Neural cell (in vitro differentiated cells): ENCODE results near the gene GPALPP1. TPM values are rescaled to one million over a fixed set of nuclear protein-coding genes. Genes with fewer than 3 reads are reported as not detected.

Experiments used
- H2AFZ ChIP-seq: fragments of 200-600, 300-800 bp; sonication (generic), shearing (Covaris generic); 2 replicates; pipeline ENCODE4 v1.6.0; 2014; ENCODE audit warnings: low read depth, mild to moderate bottlenecking, antibody characterized with exemption, low read length, moderate library complexity
- H3F3A ChIP-seq: fragments of 200-600 bp; shearing (Covaris generic); 2 replicates; pipeline ENCODE4 v1.6.1; 2016; ENCODE audit warnings: mild to moderate bottlenecking, moderate library complexity, mixed read lengths, antibody characterized with exemption, low read length; ENCODE audit not compliant: insufficient read depth, poor library complexity, severe bottlenecking
- H3K27ac ChIP-seq: fragments of 200-600, 300-800 bp; sonication (generic), shearing (Covaris generic); 2 replicates; pipeline ENCODE4 v1.5.1; 2014; ENCODE audit warnings: mild to moderate bottlenecking, low read length, moderate library complexity
- H3K27me3 ChIP-seq: fragments of 300-800, 200-600 bp; sonication (generic), shearing (Covaris generic); 2 replicates; pipeline ENCODE4 v1.6.0; 2014; ENCODE audit warnings: mild to moderate bottlenecking, low read depth, low read length, moderate library complexity; ENCODE audit not compliant: insufficient read depth
- H3K36me3 ChIP-seq: fragments of 300-800, 200-600 bp; sonication (generic), shearing (Covaris generic); 2 replicates; pipeline ENCODE4 v1.5.1; 2014; ENCODE audit warnings: mild to moderate bottlenecking, antibody characterized with exemption, low read length, moderate library complexity; ENCODE audit not compliant: insufficient read depth
- H3K4me2 ChIP-seq: fragments of 300-800, 200-600 bp; sonication (generic), shearing (Covaris generic); 2 replicates; pipeline ENCODE4 v1.6.0; 2014; ENCODE audit warnings: mild to moderate bottlenecking, low read length
- H3K4me3 ChIP-seq: fragments of 300-800, 200-600 bp; sonication (generic), shearing (Covaris generic); 2 replicates; pipeline ENCODE4 v1.5.1; 2014; ENCODE audit warnings: mild to moderate bottlenecking, low read length, moderate library complexity
- H3K79me2 ChIP-seq: fragments of 200-600 bp; shearing (Covaris generic); replicated peaks from 2 replicates; pipeline ENCODE4 v1.6.0; 2014; ENCODE audit warnings: mild to moderate bottlenecking, low read length, moderate library complexity; ENCODE audit not compliant: insufficient read depth
- H3K9ac ChIP-seq: fragments of 300-800, 200-600 bp; sonication (generic), shearing (Covaris generic); 2 replicates; pipeline ENCODE4 v1.6.1; 2016; ENCODE audit warnings: mild to moderate bottlenecking, low read length, mixed read lengths
- H3K9me2 ChIP-seq: fragments of 200-600 bp; shearing (Covaris generic); 2 replicates; pipeline ENCODE4 v1.6.1; 2016; ENCODE audit warnings: mild to moderate bottlenecking, low read length, mixed read lengths; ENCODE audit not compliant: insufficient read depth
- H3K9me3 ChIP-seq: fragments of 200-600, 300-800 bp; sonication (generic), shearing (Covaris generic); 2 replicates; pipeline ENCODE4 v1.6.1; 2016; ENCODE audit warnings: mild to moderate bottlenecking, mixed run types, low read length, moderate library complexity, mixed read lengths
- H4K20me1 ChIP-seq: fragments of 200-600 bp; shearing (Covaris generic); 2 replicates; pipeline ENCODE4 v1.6.1; 2016; ENCODE audit warnings: mild to moderate bottlenecking, mixed run types; ENCODE audit not compliant: insufficient read depth
- CTCF ChIP-seq: fragments of 450-650 bp; IDR thresholded peaks from 2 replicates; pipeline ENCODE4 v1.5.1; 2014; ENCODE audit warnings: antibody characterized with exemption, mild to moderate bottlenecking, moderate library complexity; ENCODE audit not compliant: poor library complexity, severe bottlenecking
- EP300 ChIP-seq: fragments of 450-650 bp; conservative IDR thresholded peaks from 2 replicates; pipeline ENCODE4 v1.6.1; 2014; ENCODE audit warnings: antibody characterized with exemption, mild to moderate bottlenecking, moderate library complexity; ENCODE audit not compliant: poor library complexity, severe bottlenecking
- EZH2 ChIP-seq: fragments of 200-600, 300-800 bp; shearing (Covaris generic), sonication (generic); IDR thresholded peaks from 2 replicates; pipeline ENCODE4 v1.6.1; 2014; ENCODE audit warnings: antibody characterized with exemption, low read length, borderline replicate concordance, mild to moderate bottlenecking; ENCODE audit not compliant: insufficient read depth, poor library complexity, severe bottlenecking
- MXI1 ChIP-seq: fragments of 450-650 bp; conservative IDR thresholded peaks from 2 replicates; pipeline ENCODE4 v1.6.1; 2014; ENCODE audit warnings: antibody characterized with exemption, mild to moderate bottlenecking; ENCODE audit not compliant: poor library complexity, severe bottlenecking
- POLR2AphosphoS5 ChIP-seq: IDR thresholded peaks from 2 replicates; pipeline ENCODE4 v1.6.1; 2012
- RAD21 ChIP-seq: fragments of 450-650 bp; conservative IDR thresholded peaks from 2 replicates; pipeline ENCODE4 v1.6.1; 2014; ENCODE audit warnings: antibody characterized with exemption, mild to moderate bottlenecking, moderate library complexity
- REST ChIP-seq: IDR thresholded peaks from 2 replicates; pipeline ENCODE4 v1.6.1; 2012; ENCODE audit warnings: borderline replicate concordance
- SMC3 ChIP-seq: fragments of 450-650 bp; conservative IDR thresholded peaks from 2 replicates; pipeline ENCODE4 v1.6.1; 2014; ENCODE audit warnings: antibody characterized with exemption, mild to moderate bottlenecking, moderate library complexity; ENCODE audit not compliant: poor library complexity
- TAF1 ChIP-seq: IDR thresholded peaks from 2 replicates; pipeline ENCODE4 v1.6.1; 2012; ENCODE audit warnings: low read depth
- polyA plus RNA-seq: library from polyadenylated mRNA; depleted of rRNA; stranded (reverse); fragments of >200 nt; gene quantifications from 2 replicates; pipeline ENCODE4 v1.2.3, GENCODE V29; 2014

GPALPP1 gene
- polyA plus RNA-seq, 1 donor from 2014 or later = 49.7 TPM

- no peaks in the 10 kb centered on the region for H4K20me1 ChIP-seq
- peak overlapping the region; percentile 78 for H3K27ac ChIP-seq
- H3K36me3 ChIP-seq = no peaks in the 10 kb centered on the region
- no peaks in the 10 kb centered on the region for H3K9me3 ChIP-seq
- no peaks in the 10 kb centered on the region for H3K27me3 ChIP-seq
- TF ChIP-seq EZH2 = no peak
- peak; percentile 2 for TF ChIP-seq POLR2AphosphoS5
- TF ChIP-seq CTCF = peak; percentile 97
- TF ChIP-seq TAF1 = no peak
- TF ChIP-seq REST = no peak
- peak; percentile 33 for TF ChIP-seq MXI1
- peak; percentile 99 for TF ChIP-seq SMC3
- peak; percentile 43 for TF ChIP-seq EP300
- TF ChIP-seq RAD21 = peak; percentile 99
- peak overlapping the region; percentile 10 for H2AFZ ChIP-seq
- H3K4me3 ChIP-seq = peak overlapping the region; percentile 51
- H3K9ac ChIP-seq = peak overlapping the region; percentile 50
- no peaks in the 10 kb centered on the region for H3F3A ChIP-seq
- no peaks in the 10 kb centered on the region for H3K79me2 ChIP-seq
- peak overlapping the region; percentile 81 for H3K4me2 ChIP-seq
- no peaks in the 10 kb centered on the region for H3K9me2 ChIP-seq
Observed at GRCh38 chr13:45047394-45048310, 58.3 kb downstream of the GPALPP1 start.

- Histone ChIP-seq H2AFZ (no peak overlapping the region), H3K4me2 (no peak overlapping the region), H3K9me2 (no peaks in the 10 kb centered on the region), H4K20me1 (no peaks in the 10 kb centered on the region), H3F3A (no peaks in the 10 kb centered on the region), H3K9me3 (no peaks in the 10 kb centered on the region), H3K79me2 (no peaks in the 10 kb centered on the region), H3K36me3 (no peaks in the 10 kb centered on the region), H3K27me3 (no peaks in the 10 kb centered on the region), H3K4me3 (no peak overlapping the region), H3K27ac (peak overlapping the region; percentile 78), H3K9ac (no peak overlapping the region)
- peak; percentile 8 for TF ChIP-seq EP300
- no peak for TF ChIP-seq EZH2
Observed at GRCh38 chr13:45048890-45049407, 59.6 kb downstream of the GPALPP1 start.
